Mucosa of stomach (tissue), 1 donor: ENCODE results near the gene RAI1.

Experiments
- H3K27me3 ChIP-seq: one replicate; pipeline ENCODE4 v1.7.0; 2013; ENCODE audit warnings: mild to moderate bottlenecking, low read length; ENCODE audit not compliant: control insufficient read depth, insufficient read depth
- H3K36me3 ChIP-seq: one replicate; pipeline ENCODE4 v1.7.0; 2013; ENCODE audit warnings: low read length; ENCODE audit not compliant: control insufficient read depth, insufficient read depth
- H3K4me1 ChIP-seq: one replicate; pipeline ENCODE4 v1.7.0; 2013; ENCODE audit warnings: mild to moderate bottlenecking, low read length; ENCODE audit not compliant: control insufficient read depth, insufficient read depth
- H3K4me3 ChIP-seq: one replicate; pipeline ENCODE4 v1.7.0; 2013; ENCODE audit warnings: low read length
- H3K9ac ChIP-seq: one replicate; pipeline ENCODE4 v1.7.0; 2013; ENCODE audit warnings: mild to moderate bottlenecking, low read length, moderate library complexity
- H3K9me3 ChIP-seq: one replicate; pipeline ENCODE4 v1.7.0; 2013; ENCODE audit warnings: mild to moderate bottlenecking, low read length, moderate library complexity; ENCODE audit not compliant: control insufficient read depth
- donor health status: Pancreatic carcinoma.

The RAI1 gene

GRCh38 chr17:17645961-17646360 lies 35.3 kb upstream of the RAI1 start:
- H3K4me1 ChIP-seq: no peaks in the 10 kb centered on the region
- no peak overlapping the region for H3K4me3 ChIP-seq
- no peaks in the 10 kb centered on the region for H3K27me3 ChIP-seq
- no peak overlapping the region for H3K9ac ChIP-seq
- no peaks in the 10 kb centered on the region for H3K36me3 ChIP-seq
- H3K9me3 ChIP-seq: no peaks in the 10 kb centered on the region

GRCh38 chr17:17647524-17648178 lies 33.6 kb upstream of the RAI1 start:
- no peaks in the 10 kb centered on the region for H3K4me1 ChIP-seq
- no peaks in the 10 kb centered on the region for H3K36me3 ChIP-seq
- H3K9ac ChIP-seq: no peak overlapping the region
- no peaks in the 10 kb centered on the region for H3K9me3 ChIP-seq
- H3K27me3 ChIP-seq: no peaks in the 10 kb centered on the region
- no peak overlapping the region for H3K4me3 ChIP-seq

- H3K9me3 ChIP-seq: no peaks in the 10 kb centered on the region
- no peak overlapping the region for H3K9ac ChIP-seq
- no peaks in the 10 kb centered on the region for H3K4me1 ChIP-seq
- no peak overlapping the region for H3K4me3 ChIP-seq
- H3K27me3 ChIP-seq: no peaks in the 10 kb centered on the region
- H3K36me3 ChIP-seq: no peaks in the 10 kb centered on the region
Measured at GRCh38 chr17:17648762-17649161, 32.5 kb upstream of the RAI1 start.

GRCh38 chr17:17650959-17651358 lies 30.3 kb upstream of the RAI1 start:
- H3K4me3 ChIP-seq: no peak overlapping the region
- H3K36me3 ChIP-seq: no peaks in the 10 kb centered on the region
- no peaks in the 10 kb centered on the region for H3K9me3 ChIP-seq
- no peaks in the 10 kb centered on the region for H3K4me1 ChIP-seq
- no peaks in the 10 kb centered on the region for H3K27me3 ChIP-seq
- H3K9ac ChIP-seq: no peak overlapping the region

- Histone ChIP-seq H3K9me3 (no peaks in the 10 kb centered on the region), H3K4me1 (no peaks in the 10 kb centered on the region), H3K4me3 (no peak overlapping the region), H3K9ac (no peak overlapping the region), H3K36me3 (no peaks in the 10 kb centered on the region), H3K27me3 (no peaks in the 10 kb centered on the region)
Measured at GRCh38 chr17:17653343-17653742, 27.9 kb upstream of the RAI1 start.

GRCh38 chr17:17659340-17659739 lies 21.9 kb upstream of the RAI1 start:
- Histone ChIP-seq H3K27me3 (no peaks in the 10 kb centered on the region), H3K9ac (no peak overlapping the region), H3K9me3 (no peaks in the 10 kb centered on the region), H3K4me3 (no peak overlapping the region), H3K36me3 (no peaks in the 10 kb centered on the region), H3K4me1 (peaks cover 9% of the 10 kb centered on the region)

- Histone ChIP-seq H3K27me3 (no peaks in the 10 kb centered on the region), H3K4me3 (no peak overlapping the region), H3K9ac (no peak overlapping the region), H3K4me1 (peaks cover 9% of the 10 kb centered on the region), H3K9me3 (no peaks in the 10 kb centered on the region), H3K36me3 (no peaks in the 10 kb centered on the region)
Measured at GRCh38 chr17:17661134-17661533, 20.1 kb upstream of the RAI1 start.

GRCh38 chr17:17661834-17662385 lies 19.3 kb upstream of the RAI1 start:
- Histone ChIP-seq H3K4me1 (peaks cover 9% of the 10 kb centered on the region), H3K36me3 (no peaks in the 10 kb centered on the region), H3K9ac (no peak overlapping the region), H3K4me3 (no peak overlapping the region), H3K27me3 (no peaks in the 10 kb centered on the region), H3K9me3 (no peaks in the 10 kb centered on the region)

- Histone ChIP-seq H3K27me3 (no peaks in the 10 kb centered on the region), H3K9ac (no peak overlapping the region)
Measured at GRCh38 chr17:17663160-17664063, 17.8 kb upstream of the RAI1 start.

GRCh38 chr17:17664064-17664452 lies 17.2 kb upstream of the RAI1 start:
- H3K36me3 ChIP-seq: no peaks in the 10 kb centered on the region
- H3K4me3 ChIP-seq: no peak overlapping the region
- H3K9ac ChIP-seq: no peak overlapping the region
- H3K9me3 ChIP-seq: no peaks in the 10 kb centered on the region
- H3K27me3 ChIP-seq: no peaks in the 10 kb centered on the region
- peaks cover 9% of the 10 kb centered on the region for H3K4me1 ChIP-seq

More at GRCh38 chr17:17663160-17664063, 17.8 kb upstream of the RAI1 start:
- Histone ChIP-seq H3K4me1 (peaks cover 9% of the 10 kb centered on the region), H3K4me3 (no peak overlapping the region), H3K36me3 (no peaks in the 10 kb centered on the region), H3K9me3 (no peaks in the 10 kb centered on the region)

- Histone ChIP-seq H3K9ac (no peak overlapping the region), H3K4me3 (no peak overlapping the region), H3K27me3 (no peaks in the 10 kb centered on the region), H3K36me3 (no peaks in the 10 kb centered on the region), H3K4me1 (peaks cover 9% of the 10 kb centered on the region), H3K9me3 (no peaks in the 10 kb centered on the region)
Measured at GRCh38 chr17:17665255-17665654, 16.0 kb upstream of the RAI1 start.

- no peak overlapping the region for H3K9ac ChIP-seq
- H3K4me3 ChIP-seq: no peak overlapping the region
- no peaks in the 10 kb centered on the region for H3K9me3 ChIP-seq
- H3K4me1 ChIP-seq: peaks cover 9% of the 10 kb centered on the region
- no peaks in the 10 kb centered on the region for H3K27me3 ChIP-seq
- no peaks in the 10 kb centered on the region for H3K36me3 ChIP-seq
Measured at GRCh38 chr17:17666111-17666714, 15.0 kb upstream of the RAI1 start.
